NT2/D1 (cell line): ENCODE results near the gene TEAD3.

Experiments used
- YY1 ChIP-seq: IDR thresholded peaks from 2 replicates; pipeline ENCODE4 v1.6.1; 2011; ENCODE audit not compliant: insufficient read length, insufficient read depth
- ZNF274 ChIP-seq: IDR thresholded peaks from 2 replicates; pipeline ENCODE4 v1.6.1; 2011; ENCODE audit warnings: mild to moderate bottlenecking, low read depth, low read length

DNA sequence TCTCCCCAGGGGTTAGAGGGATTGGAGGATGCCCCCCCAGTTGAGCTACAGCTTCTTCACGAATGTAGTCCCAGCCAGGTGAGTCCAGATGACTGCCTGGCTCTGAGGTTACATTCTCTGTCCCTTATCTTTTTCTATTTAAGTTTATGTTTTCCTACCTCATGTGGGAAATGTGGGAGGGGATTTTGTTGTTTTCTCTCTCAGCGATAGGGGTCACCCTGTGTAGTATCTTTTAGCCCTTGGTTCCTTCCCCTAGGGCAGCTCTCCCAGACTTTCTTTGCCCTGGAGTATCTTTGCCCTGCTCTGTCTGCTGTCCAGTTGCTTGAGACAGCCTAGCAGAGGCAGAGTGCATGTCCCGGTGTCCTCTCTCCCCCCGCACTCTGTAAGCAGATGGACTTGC is 39.0 kb downstream of the TEAD3 start:
- TF ChIP-seq YY1 (no peak), ZNF274 (no peak)
